Mononuclear cell (primary cell): ENCODE measurements around the gene FLT3. TPM values are rescaled to one million over a fixed set of nuclear protein-coding genes. Genes with fewer than 3 reads are reported as not detected.
A peak's percentile ranks its signal among the peaks of the same experiment; 100 is the strongest.
"Not testable (repeated sequence)": the region's sequence is repeated elsewhere in the genome, so short reads cannot be mapped to it uniquely, and the experiment has no call there.

Source experiments
- H3K27me3 ChIP-seq: 2 replicates; pipeline ENCODE4 v1.6.0; 2011; ENCODE audit warnings: low read length, control low read depth; ENCODE audit not compliant: insufficient read depth
- H3K4me1 ChIP-seq: 2 replicates; pipeline ENCODE4 v1.5.1; 2011; ENCODE audit warnings: mild to moderate bottlenecking, low read length, control low read depth; ENCODE audit not compliant: insufficient read depth
- H3K4me3 ChIP-seq: 2 replicates; pipeline ENCODE4 v1.5.1; 2011; ENCODE audit warnings: mild to moderate bottlenecking, low read length, moderate library complexity
- H3K9me3 ChIP-seq: 2 replicates; pipeline ENCODE4 v1.5.1; 2011; ENCODE audit warnings: low read depth, mild to moderate bottlenecking, control low read depth, low read length
- total RNA-seq: library from RNA; depleted of rRNA; stranded (reverse); fragments of >200 nt; gene quantifications from one replicate; pipeline ENCODE4 v1.2.3, GENCODE V29; 2012

Gene FLT3
- total RNA-seq: 4.3 TPM

DNA sequence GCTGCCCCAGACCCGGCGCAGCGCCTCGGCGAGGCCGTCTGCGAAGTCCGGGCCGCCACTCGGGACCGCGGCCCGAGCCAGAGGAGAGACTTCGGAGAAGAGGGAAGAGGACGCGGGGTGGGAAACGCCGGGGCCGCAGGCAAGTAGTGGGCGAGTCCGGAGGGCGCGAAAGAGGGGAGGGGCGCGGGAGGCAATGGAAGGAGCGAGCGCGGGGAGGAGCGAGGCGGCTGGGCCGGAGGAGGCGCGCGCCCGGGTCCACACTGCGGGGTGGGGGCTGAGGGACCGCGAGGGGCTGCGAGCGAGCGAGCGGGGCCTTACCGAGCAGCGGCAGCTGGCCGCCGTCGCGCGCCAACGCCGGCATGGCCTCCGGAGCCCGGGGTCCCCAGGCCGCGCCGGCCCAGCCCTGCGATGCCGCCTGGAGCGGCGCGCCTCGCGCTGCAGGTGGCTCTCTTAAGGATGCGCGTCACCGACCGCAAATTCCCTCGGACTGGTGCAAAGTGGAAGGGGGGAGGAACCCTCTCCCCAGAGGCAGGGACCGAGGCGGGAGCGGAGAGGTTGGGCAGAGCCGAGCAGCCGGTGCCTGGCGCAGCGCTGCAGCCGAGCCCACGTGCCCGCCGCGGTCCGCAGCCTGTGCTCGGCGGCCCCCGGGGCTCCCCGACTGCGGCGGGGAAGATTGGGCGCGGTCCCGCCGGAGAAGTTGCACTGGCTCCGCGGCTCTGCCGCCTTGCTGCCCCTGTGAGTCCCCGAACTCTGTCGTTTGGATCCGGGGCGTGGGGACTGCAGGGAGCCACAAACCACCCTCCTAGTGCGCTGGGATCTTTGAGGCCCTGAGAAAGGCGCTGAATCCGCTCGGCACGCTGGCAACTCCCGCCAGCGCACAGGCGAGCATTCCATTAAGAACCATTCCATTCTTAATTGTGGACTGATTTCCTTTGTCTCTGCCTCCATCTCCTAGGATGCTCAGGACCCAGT, at the start of gene FLT3:
Gene FLT3, minus strand, starts transcription at position 427 of the 972 bp plus-strand sequence. Its CDS starts 66 bp downstream, at position 361.
- Histone ChIP-seq H3K4me1 (peaks cover 36% of the 10 kb centered on the region), H3K27me3 (peaks cover 37% of the 10 kb centered on the region), H3K9me3 (no peaks in the 10 kb centered on the region), H3K4me3 (peak within 1 kb of the TSS; percentile 37)

GRCh38 chr13:28147495-28147894, 47.1 kb upstream of the FLT3 start:
- Histone ChIP-seq H3K9me3 (no peaks in the 10 kb centered on the region), H3K4me3 (no peak overlapping the region), H3K27me3 (no peaks in the 10 kb centered on the region), H3K4me1 (peaks cover 31% of the 10 kb centered on the region)

GRCh38 chr13:28145049-28145448, 44.7 kb upstream of the FLT3 start:
- Histone ChIP-seq H3K4me1 (peaks cover 52% of the 10 kb centered on the region), H3K4me3 (no peak overlapping the region), H3K9me3 (no peaks in the 10 kb centered on the region), H3K27me3 (no peaks in the 10 kb centered on the region)

DNA sequence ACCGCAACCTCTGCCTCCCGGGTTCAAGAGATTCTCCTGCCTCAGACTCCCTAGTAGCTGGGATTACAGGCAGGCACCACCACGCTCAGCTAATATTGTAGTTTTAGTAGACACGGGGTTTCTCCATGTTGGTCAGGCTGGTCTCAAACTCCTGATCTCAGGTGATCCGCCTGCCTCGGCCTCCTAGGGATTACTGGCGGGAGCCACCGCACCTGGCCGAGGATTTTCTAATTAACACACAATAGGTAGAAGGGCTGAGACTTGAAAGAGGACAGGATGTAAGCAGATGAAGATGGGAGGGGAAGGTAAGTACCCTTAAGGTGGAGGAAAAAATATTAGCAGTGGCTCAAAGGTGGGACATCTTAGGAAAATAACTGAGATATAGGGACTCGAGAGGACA, 41.2 kb upstream of the FLT3 start:
- H3K27me3 ChIP-seq, H3K9me3 ChIP-seq, H3K4me3 ChIP-seq: not testable (repeated sequence)
- peaks cover 62% of the 10 kb centered on the region for H3K4me1 ChIP-seq

DNA sequence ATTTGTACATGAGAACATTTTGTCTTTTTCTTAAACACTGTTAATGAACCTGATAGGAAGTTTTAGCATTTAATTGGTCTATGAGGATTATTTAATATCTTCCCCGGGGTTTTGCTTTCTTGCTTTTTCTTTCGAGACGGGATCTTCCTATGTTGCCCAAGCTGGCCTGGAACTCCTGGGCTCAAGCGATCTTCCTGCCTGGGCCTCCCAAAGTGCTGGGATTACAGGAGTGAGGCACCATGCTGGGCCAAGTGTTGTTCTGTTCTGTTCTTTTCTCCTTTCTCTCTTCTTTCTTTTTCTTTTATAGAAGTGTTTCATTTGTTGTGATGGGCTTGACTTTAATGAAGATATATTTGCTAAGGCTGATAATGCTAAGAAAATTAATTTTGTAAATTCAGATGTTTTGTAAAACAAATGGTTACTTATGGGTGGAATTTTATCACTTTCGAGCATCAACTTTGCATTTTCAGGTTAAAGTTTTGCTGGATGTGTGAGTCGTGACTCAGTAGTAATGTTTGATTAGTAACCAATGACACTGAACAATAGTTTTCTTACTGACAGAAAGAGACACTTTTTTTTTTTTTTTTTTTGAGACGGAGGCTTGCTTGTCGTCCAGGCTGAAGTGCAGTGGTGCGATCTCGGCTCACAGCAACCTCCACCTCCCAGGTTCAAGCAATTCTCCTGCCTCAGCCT, 40.2 kb upstream of the FLT3 start:
- Histone ChIP-seq H3K4me1 (peaks cover 60% of the 10 kb centered on the region), H3K9me3 (no peaks in the 10 kb centered on the region), H3K27me3 (no peaks in the 10 kb centered on the region), H3K4me3 (peak overlapping the region; percentile 96)

- no peaks in the 10 kb centered on the region for H3K9me3 ChIP-seq
- peaks cover 55% of the 10 kb centered on the region for H3K4me1 ChIP-seq
- H3K4me3 ChIP-seq: peak overlapping the region; percentile 96
- no peaks in the 10 kb centered on the region for H3K27me3 ChIP-seq
Observed at GRCh38 chr13:28138756-28139470, 38.5 kb upstream of the FLT3 start.

DNA sequence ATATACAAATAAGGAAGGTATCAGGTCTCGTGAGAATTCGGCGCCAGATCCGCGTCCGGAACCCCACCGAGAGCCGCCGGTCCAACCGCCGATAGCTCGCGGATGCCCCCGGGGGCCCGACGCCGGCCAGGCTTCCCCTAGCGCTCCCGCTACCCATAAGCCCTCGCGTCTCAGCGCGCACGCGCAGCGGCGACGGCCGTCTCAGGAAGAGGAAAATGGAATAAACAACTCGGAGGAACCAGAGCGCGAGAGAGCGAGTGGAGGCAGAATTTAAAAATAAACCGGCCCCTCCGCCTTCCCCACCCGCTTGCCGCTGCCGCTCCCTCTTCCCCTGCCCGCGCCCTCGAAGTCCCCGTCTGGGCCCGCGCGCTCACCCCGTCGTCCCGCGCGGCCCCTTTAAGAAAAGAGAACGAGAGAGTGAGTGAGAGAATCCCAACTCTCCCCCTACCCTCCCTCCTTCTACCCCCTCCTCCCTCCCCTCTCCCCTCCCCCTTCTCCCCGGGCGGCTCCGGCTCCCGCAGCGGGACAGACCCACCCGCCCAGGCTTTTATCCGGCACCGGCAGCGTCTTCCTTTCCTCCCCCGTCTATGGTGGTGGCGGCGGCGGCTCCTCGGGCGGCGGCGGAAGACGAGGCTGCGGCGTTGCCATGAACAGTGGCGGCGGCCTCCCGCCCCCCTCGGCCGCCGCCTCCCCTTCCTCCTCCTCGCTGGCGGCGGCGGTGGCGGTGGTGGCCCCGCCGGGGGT, 37.8 kb upstream of the FLT3 start, which contains the start of gene PAN3:
Gene PAN3, plus strand, starts transcription at position 534 of the 744 bp plus-strand sequence. Its CDS starts 113 bp downstream, at position 647.
- Histone ChIP-seq H3K4me3 (peak within 1 kb of the TSS; percentile 96), H3K27me3 (no peaks in the 10 kb centered on the region), H3K9me3 (no peaks in the 10 kb centered on the region), H3K4me1 (peaks cover 55% of the 10 kb centered on the region)

DNA sequence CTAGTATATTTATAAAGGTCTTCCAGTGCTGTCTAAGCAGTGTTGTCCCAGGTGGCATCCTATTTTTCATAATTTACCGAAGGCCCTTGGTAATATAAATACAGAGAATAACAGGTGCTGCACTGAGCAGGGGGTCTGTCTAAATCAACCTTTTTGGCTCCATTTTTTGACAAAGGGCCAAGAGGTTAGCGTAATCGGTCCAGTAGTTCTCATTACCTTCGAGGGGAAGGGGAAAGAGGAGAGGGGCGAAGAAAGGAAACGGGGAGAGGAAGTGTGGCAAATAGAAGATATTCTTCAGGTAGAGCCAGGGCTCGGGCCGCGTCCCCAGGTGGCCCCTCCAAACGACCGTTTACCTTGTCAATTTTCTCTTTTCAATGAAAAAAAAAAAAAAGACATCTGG, 37.2 kb upstream of the FLT3 start:
- Histone ChIP-seq H3K4me3 (peak overlapping the region; percentile 96), H3K4me1 (peaks cover 49% of the 10 kb centered on the region), H3K9me3 (no peaks in the 10 kb centered on the region)

GRCh38 chr13:28136916-28137315, 36.5 kb upstream of the FLT3 start:
- Histone ChIP-seq H3K27me3 (no peaks in the 10 kb centered on the region), H3K4me3 (peak overlapping the region; percentile 96), H3K4me1 (peaks cover 42% of the 10 kb centered on the region), H3K9me3 (no peaks in the 10 kb centered on the region)

More for the DNA sequence above, 37.2 kb upstream of the FLT3 start:
- no peaks in the 10 kb centered on the region for H3K27me3 ChIP-seq

DNA sequence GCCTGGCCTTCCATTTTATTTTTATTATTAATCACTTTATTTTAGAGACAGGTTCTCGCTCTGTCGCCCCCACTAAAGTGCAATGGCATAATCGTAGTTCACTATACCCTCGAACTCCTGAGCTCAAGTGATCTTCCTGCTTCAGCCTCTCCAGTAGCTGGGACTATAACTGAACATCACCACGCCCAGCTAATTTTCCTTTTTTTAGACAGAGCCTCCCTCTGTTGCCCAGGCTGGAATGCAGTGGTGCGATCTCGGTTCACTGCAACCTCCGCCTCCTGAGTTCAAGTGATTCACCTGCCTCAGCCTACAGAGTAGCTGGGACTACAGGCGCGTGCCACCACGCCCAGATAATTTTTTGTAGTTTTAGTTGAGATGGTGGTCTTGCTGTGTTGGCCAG, 31.3 kb upstream of the FLT3 start:
- Histone ChIP-seq H3K4me3 (no peak overlapping the region), H3K9me3 (no peaks in the 10 kb centered on the region), H3K27me3 (no peaks in the 10 kb centered on the region), H3K4me1 (peaks cover 7% of the 10 kb centered on the region)

DNA sequence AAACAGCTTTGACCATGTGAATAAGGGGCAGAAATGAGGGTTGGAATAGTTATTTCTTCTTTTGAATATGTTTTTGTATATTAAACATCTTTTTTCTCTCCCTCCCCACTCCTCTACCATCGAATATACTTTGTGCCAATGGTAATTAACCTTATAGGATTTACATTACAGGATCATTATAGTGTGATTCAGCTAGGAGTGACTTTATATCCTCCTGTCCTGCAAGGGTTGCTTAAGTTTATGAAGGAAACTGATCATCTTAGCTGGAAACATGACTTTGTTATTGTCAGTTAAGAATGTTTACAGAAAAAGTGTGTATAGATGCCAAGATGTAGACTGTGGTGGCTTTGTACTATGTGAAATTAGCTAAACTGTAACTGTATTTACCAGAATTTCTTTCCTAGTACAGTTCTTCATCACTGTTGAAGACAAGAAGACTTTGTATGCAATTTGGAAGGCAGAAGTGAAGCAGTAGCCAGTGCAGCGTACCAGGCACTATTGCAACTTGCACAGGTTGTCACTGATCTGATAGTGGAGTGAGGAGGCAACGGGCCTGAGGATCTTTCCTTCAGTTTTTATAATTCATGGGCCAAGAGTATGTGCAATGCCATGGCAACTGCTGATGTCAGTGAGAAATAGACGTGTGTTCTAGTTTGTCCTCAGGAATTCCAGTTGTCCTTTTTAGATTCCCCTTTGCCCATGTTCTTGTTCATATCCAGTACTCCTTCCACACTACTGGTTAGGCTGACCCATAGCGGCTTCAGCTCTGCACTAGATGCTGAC, 29.7 kb upstream of the FLT3 start:
- Histone ChIP-seq H3K27me3 (no peaks in the 10 kb centered on the region), H3K4me3 (no peak overlapping the region), H3K9me3 (no peaks in the 10 kb centered on the region), H3K4me1 (no peaks in the 10 kb centered on the region)

- Histone ChIP-seq H3K27me3 (no peaks in the 10 kb centered on the region), H3K4me3 (no peak overlapping the region), H3K4me1 (no peaks in the 10 kb centered on the region), H3K9me3 (no peaks in the 10 kb centered on the region)
Observed at GRCh38 chr13:28128926-28129325, 28.6 kb upstream of the FLT3 start.

- H3K27me3 ChIP-seq: no peaks in the 10 kb centered on the region
- no peak overlapping the region for H3K4me3 ChIP-seq
- H3K4me1 ChIP-seq: no peaks in the 10 kb centered on the region
- H3K9me3 ChIP-seq: no peaks in the 10 kb centered on the region
Observed at GRCh38 chr13:28128030-28128429, 27.7 kb upstream of the FLT3 start.

GRCh38 chr13:28121224-28121623, 20.8 kb upstream of the FLT3 start:
- no peaks in the 10 kb centered on the region for H3K27me3 ChIP-seq
- H3K9me3 ChIP-seq: no peaks in the 10 kb centered on the region
- no peak overlapping the region for H3K4me3 ChIP-seq
- H3K4me1 ChIP-seq: no peaks in the 10 kb centered on the region
